HG03025 (cell line): ENCODE measurements around the gene P3H4.
"Not testable (repeated sequence)": the region's sequence is repeated elsewhere in the genome, so short reads cannot be mapped to it uniquely, and the experiment has no call there.

ENCODE experiments used
- ATAC-seq: cut with Tn5 transposase; IDR thresholded peaks from one replicate; pipeline ENCODE4 v1.9.1; 2021; ENCODE audit warnings: mild to moderate bottlenecking, moderate library complexity; ENCODE audit not compliant: unreplicated experiment, low FRiP score

Gene P3H4, protein sequence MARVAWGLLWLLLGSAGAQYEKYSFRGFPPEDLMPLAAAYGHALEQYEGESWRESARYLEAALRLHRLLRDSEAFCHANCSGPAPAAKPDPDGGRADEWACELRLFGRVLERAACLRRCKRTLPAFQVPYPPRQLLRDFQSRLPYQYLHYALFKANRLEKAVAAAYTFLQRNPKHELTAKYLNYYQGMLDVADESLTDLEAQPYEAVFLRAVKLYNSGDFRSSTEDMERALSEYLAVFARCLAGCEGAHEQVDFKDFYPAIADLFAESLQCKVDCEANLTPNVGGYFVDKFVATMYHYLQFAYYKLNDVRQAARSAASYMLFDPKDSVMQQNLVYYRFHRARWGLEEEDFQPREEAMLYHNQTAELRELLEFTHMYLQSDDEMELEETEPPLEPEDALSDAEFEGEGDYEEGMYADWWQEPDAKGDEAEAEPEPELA

GRCh38 chr17:41811549-41812380 is at the start of gene P3H4:
Gene P3H4 (minus strand): TSS chr17:41811949. CDS start chr17:41811915, 34 bp downstream.
- no peak for ATAC-seq

- no peak for ATAC-seq
Measured at GRCh38 chr17:41860254-41860931, 48.6 kb upstream of the P3H4 start.

- not testable (repeated sequence) for ATAC-seq
Measured at GRCh38 chr17:41851382-41851781, 39.6 kb upstream of the P3H4 start.

GRCh38 chr17:41849251-41849990 is 37.7 kb upstream of the P3H4 start:
- ATAC-seq = no peak

GRCh38 chr17:41848788-41849187 is 37.0 kb upstream of the P3H4 start:
- no peak for ATAC-seq

- ATAC-seq = no peak
Measured at GRCh38 chr17:41844971-41845370, 33.2 kb upstream of the P3H4 start.

DNA sequence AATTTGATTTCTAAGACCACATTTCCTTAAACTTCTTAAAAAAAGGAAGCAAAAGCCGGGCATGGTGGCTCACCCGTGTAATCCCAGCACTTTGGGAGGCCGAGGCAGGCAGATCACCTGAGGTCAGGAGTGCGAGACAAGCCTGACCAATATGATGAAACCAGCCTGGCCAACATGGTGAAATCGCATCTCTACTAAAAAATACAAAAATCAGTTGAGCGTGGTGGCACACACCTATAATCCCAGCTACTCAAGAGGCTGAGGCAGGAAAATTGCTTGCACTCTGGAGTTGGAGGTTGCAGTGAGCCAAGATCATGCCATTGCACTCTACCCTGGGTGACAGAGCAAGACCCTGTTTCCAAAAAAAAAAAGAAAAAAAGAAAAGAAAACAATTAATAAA is 29.0 kb upstream of the P3H4 start:
- ATAC-seq = not testable (repeated sequence)

- not testable (repeated sequence) for ATAC-seq
Measured at GRCh38 chr17:41839448-41839847, 27.7 kb upstream of the P3H4 start.

- no peak for ATAC-seq
Measured at GRCh38 chr17:41837761-41838538, 26.2 kb upstream of the P3H4 start, which contains the start of gene KLHL10. Gene KLHL10 (plus strand): TSS chr17:41837825. CDS start chr17:41837933, 108 bp downstream.

- no peak for ATAC-seq
Measured at GRCh38 chr17:41836550-41837196, 24.9 kb upstream of the P3H4 start.

- ATAC-seq = no peak
Measured at GRCh38 chr17:41835800-41836549, 24.2 kb upstream of the P3H4 start, which contains the start of gene NT5C3B. Gene NT5C3B (minus strand): TSS chr17:41836232. CDS start chr17:41836193, 39 bp downstream.

DNA sequence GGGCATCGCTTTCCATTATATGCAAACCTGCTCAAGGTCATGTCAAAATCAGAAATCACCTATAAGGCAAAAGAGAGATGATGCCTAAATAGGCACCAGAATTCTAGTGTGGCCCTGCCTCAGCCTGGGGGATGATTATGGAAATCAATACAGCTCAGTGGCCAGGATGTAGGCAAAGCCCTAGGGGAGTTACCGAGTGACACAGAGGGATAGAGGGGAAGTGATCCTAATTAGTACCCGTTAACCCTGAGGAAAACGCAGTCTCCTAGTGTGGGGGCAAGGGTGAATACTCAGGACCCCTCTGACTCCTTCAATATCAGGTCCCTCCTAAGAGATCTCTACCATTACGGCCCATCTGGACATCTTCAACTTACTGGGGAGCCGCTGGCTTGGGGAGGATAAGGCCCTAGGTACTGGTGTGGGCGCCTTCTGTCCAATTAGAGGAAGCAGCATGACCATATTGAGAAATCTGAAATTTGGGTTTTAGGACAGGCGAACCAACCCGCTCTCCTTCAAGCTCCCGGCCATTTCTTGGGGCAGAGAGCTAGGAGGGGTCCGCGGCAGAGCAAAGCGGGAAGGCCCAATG is 23.6 kb upstream of the P3H4 start:
- ATAC-seq = no peak

GRCh38 chr17:41829961-41830360 is 18.2 kb upstream of the P3H4 start:
- ATAC-seq = not testable (repeated sequence)

DNA sequence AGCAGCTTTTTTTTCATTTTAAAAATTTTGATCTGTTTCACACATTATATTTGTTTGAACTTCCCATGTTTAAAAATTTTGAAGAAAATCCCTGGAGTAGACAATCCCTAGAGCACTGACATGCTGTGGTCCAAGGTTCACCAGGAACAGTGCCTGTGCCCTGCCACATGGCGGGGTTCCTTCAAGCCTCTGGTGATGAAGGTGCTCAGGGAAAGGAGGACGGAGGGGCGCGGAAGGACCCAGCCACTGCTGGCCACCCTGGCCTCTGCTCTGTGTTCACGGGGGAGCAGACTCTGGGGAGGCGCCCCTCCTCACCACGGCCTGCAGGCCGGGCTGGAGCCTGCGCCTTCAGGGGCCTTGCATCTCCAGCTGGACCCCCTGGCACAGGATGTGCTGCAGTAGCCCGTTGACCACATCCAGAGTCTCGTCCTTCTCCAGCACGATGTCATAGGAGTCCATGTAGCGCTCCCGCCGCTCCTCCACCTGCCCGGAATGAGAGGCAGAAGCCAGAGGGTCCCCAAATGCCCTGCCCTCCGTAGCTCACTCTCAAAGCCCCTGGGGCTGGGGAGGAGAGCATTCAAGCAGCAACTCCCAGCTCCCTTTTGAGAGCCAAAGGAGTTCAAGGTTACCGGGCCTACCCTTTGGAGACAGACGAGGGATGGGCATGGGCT is 13.6 kb upstream of the P3H4 start:
- no peak for ATAC-seq

DNA sequence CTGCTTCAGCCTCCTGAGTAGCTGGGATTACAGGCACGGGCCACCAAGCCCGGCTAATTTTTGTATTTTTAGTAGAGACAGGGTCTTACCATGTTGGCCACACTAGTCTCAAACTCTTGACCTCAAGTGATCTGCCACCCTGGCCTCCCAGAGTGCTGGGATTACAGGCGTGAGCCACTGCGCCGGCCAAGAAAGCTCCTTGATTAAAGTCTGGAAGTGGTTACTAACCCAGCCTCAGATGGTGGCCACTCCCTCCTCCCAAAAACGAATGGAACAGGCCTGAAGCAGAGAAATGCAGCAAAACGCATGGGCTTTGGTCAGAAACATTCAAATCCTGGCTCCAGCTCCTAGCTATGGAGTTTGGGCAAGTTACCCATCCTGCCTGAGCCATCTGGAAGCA is 12.3 kb upstream of the P3H4 start:
- no peak for ATAC-seq

- no peak for ATAC-seq
Measured at GRCh38 chr17:41823580-41823979, 11.8 kb upstream of the P3H4 start.

DNA sequence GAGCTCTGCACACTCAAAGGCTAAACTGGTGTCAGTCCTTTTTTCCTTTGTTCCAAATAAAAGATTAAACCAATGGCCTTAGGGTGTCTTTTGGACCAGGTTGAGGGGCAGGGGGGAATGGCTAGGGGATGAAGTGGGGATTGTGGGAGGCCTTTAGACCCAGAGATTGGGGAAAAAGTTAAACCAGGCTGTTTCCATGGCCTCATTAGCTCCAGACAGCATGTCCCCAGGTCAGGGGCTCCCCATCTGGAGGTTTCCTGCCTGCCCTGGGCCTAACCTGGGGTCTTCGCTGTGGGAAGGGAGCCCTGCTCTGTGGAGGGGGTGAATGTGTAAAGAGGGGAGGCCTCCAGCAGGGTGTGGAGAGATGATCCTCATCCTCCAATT is 11.4 kb upstream of the P3H4 start:
- ATAC-seq = no peak
